GM19035 (cell line): ENCODE results near the gene MOSPD2.

Source experiments
- ATAC-seq: cut with Tn5 transposase; IDR thresholded peaks from one replicate; pipeline ENCODE4 v1.9.1; 2021; ENCODE audit not compliant: unreplicated experiment

The MOSPD2 gene

DNA sequence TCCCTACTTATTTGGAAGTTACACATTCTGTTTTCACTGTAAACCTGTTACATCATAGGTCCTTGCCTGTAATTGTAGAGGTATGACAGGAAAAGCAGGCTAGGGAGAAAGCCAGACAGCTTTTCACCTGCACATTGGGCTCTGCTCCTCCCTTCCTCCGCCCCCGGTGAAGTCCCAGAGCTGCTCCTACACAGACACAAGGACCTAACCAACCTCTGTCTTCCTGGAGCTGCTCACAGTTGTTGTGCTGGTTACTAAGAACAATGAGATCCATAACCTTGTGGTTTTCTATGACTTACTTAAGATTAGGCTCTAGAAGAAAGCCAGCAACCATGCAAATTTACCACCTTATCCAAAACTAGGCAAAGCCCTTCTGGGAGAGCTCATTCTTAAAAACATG lies 40.0 kb downstream of the MOSPD2 start:
- no peak for ATAC-seq

DNA sequence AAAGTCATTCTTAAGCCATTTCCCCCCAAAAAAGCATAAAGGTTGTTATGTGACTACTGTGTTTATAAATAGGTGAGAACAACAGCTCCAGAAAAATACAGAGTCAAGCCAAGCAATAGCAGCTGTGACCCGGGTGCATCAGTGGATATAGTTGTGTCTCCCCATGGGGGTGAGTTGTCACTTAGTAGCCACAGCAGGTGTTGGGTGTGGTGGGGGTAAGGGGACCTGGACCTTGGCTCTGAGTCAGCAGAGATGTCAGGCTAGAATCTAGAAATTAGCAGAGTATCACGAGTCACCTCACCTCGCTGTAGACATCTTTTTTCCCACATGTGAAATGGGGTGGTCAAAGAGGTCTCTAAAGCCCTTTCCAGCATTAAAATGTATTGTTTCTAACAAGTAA lies 42.4 kb downstream of the MOSPD2 start:
- ATAC-seq: no peak

DNA sequence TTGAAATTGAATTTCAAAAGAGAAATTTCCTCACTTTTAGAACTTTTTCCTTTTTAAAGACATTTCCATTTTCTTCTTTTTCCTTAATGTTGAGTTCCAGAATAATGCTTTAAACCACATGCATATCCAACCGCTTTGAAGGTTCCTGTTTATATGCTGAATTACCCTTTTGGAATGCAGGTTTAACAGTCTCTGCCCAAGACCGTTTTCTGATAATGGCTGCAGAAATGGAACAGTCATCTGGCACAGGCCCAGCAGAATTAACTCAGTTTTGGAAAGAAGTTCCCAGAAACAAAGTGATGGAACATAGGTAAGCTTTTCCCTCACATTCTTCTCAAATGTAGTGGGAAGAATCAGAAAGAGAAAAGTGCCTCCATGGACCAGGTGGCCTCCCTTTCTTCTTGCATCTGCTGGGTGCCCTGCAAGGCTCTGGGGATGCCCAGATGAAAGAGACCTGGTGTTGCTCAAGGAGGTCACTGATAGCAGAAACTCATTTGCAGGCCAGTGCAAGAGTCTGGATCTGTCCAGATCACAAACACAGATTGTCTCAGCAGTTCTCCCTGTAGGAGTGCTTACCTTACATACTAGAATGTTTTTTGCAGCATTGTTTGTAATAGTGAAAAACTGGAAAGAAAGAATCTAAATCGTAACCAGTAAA lies 42.9 kb downstream of the MOSPD2 start:
- no peak for ATAC-seq

DNA sequence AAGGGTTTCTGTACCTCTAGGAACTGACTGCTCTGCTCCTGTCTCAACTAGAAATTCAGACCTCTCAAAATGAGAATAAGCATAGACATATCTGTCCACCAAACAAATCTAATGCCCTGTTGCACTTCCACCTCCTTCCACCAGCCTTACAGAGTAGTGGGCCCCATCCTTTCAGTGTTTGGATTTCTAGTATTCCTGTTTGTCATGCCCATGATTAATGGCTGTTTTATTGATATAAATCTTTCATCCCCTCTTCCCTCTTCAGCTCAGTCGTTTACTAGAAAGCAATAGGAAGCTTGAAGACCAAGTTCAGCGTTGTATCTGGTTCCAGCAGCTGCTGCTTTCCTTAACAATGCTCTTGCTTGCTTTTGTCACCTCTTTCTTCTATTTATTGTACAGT lies 46.2 kb downstream of the MOSPD2 start:
- no peak for ATAC-seq

DNA sequence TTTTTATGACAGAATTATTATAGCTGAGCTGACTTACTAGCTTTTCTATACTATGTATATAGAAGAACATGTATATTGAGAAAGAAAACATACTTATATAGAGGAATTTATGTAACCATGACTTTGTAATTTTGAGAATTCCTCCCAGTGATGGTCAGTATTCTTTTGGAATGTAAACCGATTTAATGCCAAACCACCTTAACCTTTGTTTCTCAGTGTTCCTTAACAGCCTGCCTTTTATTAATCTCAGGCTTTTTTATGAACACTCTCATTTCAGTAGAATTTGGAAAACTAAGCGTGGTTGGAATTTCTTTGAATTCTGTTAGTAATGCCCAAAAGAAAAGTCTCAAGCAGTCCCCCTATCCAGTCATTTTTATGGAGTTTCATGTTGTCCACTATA lies 47.0 kb downstream of the MOSPD2 start:
- ATAC-seq: no peak

DNA sequence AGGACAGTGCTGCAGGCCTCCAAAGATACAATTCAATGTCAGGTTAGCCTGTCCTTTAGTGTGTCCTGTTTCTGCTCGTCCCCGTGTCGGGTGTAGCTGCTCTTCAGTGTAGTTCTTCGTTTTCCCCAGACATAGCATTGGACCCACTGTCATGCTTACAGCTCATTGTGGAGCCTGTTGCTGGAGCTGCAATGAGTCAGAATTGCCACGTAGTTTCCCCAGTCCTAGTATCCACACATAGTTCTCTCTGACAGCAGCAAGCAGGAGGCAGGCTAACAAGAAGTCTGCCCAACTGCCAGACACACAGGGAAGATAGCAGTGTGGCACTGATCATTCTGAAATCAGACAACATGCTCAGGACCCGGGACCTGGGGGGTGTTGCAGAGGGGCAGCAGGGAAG lies 49.2 kb downstream of the MOSPD2 start:
- ATAC-seq: no peak

DNA sequence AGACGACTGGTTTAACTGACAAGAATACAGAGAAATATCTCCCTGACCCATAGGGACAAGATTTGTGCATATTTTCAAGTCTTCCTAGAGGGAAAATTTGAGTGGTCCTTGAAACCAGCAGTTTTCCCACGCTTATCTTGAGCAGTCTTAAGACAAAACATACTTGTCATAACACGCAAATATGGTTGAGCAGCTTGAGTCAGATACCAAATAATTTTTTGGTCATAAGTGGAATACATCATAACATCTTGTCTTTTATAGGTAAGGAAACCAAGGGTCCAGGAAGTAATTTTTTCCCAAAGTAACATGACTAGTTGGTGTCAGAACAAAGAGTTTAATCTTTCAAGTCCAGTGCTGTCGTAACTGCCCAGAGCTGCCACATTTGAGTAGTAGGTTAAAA lies 50.5 kb downstream of the MOSPD2 start:
- ATAC-seq: no peak

DNA sequence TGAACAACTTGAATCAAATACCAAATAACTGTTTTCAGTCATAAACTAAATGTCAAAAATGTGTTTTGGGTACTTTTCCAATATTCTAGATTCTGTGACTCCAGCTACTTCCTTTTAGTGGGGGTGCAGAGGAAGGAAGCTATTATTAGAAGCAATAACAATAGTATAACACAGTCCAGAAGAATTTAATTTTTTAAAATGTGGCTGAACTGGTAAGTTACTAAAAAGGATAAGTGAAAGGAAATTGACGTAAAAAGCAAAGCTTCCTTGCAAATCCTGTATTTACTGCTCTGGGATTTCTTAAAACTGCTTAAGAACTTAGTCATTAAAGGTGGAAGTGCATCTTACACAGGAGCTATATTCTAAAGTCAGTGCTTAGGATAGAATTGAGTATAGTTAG lies 53.2 kb downstream of the MOSPD2 start:
- no peak for ATAC-seq

DNA sequence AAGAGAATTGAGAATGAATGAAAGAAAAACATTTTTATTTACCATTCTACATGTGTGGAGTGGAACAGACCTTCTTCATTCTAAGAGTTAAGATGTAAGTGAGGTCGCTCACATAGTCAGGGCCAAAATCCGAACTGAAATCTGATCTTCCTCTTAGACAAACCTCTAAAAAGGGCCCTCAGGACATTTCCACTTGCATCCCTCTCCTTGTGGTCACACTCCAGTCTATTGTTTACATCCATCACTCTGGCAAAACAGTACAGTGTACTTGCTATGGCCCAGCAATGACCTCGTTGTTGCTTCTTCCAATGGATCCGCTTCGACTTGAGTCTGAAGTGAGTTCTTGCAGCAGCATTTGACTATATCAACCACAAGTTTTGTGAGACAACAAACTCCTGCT lies 54.2 kb downstream of the MOSPD2 start:
- no peak for ATAC-seq

DNA sequence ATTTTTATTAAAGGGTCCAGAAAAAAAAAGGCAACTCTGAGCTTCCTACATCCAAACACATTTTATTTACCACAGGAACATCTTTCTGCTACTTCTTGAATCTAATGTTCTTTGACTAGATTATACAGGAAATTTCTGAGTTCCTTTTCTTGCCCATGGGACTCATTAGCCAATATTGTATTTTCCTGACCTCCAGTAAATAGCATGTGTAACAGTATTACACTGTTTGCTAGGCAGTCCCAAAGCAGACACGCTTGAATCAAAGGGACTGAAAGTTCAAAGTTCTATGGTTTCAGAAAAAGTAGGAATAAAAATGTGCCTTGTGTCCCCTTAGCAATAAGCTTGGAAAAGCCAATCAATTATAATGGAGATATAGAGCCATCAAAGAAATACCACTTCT lies 57.4 kb downstream of the MOSPD2 start:
- ATAC-seq: no peak

DNA sequence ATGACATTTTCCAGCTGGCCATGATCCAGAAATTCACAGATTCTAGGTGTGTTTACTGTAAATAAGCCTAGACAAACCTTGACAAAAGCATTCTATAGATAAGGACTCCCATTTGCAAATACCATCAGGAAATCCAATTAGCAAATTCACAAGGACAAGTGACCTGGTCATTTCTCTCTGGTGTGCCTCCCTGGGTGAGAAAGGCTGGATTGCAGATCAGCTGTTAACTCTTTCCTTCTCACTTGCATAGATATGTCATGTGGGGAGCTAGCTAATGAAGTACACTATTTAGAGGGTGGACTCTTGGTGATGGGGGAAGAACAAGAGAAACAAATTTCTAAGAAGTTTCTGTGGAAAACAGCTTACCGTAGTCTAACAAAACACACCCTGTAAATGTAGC lies 58.9 kb downstream of the MOSPD2 start:
- ATAC-seq: no peak

DNA sequence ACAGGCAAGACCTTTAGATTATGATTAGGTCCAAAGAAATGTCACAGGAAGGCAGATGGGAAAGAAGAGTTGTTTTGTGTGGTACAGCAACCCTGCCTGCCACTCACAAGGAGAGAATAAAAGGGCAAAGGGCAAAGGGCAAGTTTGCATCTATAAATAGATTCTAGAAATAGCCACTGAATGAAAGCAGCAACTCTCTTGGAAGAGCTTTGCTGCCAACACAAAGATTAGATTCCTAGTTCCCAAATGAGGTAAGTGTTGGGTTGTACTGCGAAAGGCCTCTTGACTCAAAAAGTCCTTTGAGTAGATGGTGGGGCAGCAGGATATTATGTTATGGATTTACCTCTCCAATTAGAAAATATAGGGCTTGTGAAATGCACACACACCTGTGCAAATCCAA lies 61.2 kb downstream of the MOSPD2 start:
- ATAC-seq: no peak

DNA sequence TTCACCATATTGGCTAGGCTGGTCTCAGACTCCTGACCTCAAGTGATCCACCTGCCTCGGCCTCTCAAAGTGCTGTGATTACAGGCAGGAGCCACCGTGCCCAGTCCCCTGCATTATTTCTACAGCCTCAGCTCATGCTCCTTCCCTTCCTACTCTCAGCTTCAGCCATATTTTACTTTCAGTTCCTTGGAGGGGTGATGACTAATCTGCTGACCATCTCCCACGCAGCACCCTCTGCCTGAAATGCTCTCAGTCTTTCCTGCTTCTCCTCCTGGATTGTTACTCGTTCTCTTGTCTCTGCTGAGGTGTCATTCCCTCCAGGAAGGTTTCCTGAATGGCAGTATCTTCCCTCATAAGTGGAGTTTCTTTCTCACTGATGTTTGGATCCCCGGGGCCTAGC lies 63.3 kb downstream of the MOSPD2 start:
- no peak for ATAC-seq

DNA sequence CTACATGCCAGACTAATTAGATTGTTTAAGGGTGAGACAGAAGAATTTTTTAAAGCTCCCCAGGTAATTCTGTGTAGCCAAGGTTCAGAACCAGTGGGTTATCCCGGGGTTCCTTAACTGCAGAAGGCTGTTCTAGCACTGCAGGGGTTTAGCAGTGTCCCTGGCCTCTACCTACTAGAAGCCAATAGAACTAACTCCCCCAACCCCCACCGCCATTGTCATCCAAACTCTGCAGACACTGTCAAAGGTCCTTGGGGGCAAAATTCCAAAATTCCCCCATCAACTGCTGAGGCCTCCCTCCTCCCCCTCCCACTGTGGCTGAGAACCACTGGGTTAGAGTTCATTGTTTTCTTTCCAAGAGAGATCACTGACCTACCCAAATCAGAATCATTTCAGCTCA lies 66.4 kb downstream of the MOSPD2 start:
- no peak for ATAC-seq

DNA sequence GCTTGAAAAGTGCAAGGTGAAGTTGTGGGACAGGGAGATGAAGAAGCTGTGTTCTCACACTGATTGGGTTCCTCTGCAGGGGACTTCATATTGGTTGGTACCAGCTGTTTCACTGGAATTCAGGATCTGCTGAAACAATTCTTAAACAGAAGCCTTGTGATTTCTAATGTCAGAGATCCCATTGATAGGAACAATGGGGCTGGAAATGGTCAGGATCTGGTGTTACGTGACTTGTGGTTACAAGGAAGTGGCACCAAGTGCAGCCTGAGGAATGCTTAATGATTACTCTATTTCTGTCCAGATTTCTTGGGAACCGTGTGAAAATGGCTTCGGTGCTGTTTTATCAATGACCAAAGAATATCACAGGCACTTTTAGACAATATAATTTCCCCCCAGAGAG lies 68.1 kb downstream of the MOSPD2 start:
- no peak for ATAC-seq

DNA sequence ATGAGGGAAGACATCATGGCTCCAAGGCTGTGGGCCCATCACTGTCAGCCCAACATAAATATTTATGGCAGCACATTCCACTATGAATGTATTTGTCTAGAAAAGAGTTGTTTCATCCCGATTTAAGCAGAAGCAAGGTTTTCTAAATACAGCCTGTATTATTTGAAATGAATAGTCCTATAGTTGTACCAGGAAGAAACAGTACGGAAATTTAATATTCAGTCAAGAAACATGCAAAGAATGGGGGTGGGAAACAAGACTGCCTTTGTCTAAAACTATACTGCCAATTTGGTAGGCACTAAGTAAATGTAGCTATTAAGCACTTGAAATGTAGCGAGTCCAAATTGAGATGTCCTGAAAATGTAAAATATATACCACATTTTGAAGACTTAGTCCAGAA lies 69.1 kb downstream of the MOSPD2 start:
- ATAC-seq: no peak

DNA sequence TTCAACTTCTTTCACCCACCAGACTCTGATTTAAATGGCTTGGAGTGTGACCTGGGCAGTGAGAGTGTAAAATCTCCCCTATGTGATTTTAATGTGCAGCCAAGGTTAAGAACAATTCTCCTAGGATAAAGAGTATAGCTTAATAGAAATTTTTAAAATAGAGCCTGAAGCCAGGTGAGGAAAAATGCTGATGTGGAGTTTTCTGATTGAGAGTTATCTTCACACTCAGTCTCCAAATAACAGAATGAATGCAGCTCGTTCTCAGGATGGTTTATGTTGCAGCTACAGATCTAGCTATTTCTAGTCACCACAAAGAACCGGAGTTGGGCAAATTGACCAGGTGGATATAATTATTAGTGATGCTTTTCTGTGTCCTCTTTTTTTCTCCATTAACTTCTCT lies 70.7 kb downstream of the MOSPD2 start:
- ATAC-seq: no peak

DNA sequence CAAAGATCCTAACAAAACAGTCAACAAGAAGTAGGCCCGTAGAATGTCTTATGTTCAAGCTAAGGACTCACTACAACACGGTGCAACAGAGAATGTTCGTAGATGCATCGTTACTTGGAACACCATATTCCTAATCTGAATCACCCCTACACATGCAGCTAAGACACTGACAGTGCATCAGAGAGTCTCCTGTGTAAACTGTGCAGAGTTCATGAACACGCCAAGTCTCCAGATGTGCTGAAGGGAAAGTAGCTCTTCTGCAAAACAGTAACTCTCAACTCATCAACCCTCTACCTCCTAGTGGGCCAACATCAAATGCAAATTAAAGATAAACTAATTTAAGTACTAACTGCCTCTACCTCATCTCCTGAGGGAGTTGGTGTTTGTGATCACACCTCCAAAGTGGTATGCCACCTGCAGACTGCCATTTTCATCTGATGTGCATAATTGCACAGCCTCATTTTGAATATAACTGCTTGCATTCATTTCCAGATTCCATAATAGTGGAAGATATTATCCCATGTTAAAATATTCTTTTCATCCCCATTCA lies 73.5 kb downstream of the MOSPD2 start:
- no peak for ATAC-seq

DNA sequence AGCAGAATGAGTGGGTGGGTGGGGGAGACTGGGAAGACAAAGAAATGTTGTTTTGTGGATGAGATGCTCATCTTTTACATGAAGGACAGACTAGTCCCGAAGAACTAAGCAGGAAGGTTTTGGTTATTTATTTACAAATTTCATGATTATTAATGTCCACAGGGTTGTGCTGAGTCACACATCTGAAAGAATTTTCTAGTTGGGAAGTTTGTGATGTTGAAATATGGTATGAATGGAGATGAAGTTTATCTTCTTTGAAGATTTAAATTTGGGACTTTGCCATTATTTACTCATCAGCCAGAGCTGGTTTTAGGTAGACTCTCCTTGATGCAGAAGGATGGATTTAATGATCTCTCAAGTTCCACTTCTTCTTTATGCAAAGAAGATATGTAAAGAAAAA lies 75.5 kb downstream of the MOSPD2 start:
- ATAC-seq: no peak

DNA sequence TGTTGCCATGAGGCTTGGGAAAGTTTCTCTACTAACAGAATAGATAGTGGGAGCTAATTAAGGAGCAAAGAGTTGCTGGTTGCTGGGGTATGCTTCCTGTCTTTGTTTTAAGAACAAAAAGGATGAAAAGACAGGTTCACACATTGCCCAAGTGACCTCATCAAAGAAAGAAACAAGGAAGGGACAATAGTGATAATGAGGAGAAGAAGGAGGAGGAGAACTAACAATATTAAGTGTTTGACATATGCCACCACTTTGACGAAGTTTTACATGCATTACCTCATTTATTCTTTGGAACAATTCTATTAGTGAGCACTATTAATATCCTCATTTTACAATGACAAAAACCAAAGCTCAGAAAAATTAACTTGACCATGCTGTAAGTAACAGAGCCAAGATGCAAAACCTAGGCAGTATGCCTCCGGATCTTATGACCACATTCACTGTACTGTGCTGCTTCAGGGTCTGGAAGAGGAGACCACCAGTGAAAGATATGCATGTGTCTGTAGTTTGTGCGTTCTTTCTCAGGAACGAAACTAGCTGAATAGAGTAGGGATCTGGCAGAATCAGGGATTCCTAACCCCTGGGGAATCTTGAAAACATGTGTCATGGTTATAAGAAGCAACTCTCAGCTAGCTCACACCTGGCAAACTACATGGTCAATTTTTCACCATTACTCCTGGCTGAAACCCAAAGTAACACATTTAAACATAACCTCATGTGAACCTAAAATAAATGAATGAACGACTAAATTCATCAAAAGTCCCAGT lies 83.8 kb downstream of the MOSPD2 start:
- ATAC-seq: no peak

DNA sequence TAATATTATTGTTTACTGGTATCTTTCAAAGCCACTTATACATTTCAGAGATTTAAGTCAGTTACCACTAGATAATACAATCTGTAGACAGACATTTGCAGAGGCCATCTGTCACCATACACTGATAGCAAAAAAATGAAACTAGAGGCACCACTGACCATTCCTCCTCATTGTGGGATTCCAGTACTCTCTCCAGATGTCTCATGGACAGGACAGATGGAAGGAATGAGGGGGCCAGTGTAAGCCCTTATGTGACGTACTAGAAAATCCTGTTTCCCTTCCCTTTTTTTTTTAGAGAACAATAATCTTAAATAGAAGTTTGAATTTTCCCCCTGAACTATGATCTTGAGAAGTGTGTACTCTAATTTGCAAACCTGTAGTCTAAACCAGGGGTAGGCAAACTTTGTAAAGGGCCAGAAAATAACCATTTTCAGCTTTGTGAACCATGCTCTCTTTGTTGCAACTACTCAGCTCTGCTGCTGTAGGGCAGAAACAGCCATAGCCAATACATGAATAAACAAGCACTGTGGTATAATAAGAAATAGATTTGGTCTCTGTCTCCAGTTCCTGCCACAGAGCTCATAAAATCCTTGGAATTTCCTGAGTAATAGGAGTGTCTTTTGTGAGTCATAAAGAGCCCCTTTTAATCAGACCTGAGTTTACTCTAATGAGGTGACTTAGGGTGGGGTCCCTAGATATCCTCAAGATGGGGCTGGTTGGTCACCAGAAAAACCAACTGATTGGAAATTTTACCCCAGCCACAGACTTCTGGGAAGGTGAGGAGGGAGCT lies 90.4 kb downstream of the MOSPD2 start:
- ATAC-seq: no peak

DNA sequence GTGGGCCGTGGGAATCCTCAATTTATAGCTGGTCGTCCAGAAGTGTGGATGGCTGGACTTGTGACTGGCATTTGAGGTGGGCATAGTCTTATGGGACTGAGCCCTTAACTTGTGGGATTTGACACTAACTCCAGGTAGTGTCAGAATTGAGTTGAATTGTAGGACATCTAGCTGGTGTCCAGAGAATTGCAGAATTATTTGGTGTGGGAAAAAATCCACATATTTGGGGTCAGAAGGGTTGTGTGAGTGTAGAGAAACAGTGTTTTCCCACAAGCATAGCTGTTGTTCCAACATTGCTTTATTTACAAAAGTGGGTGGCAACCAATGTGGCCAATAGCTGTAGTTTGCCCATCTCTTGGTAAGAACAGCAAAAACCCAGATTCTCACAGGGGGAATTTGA lies 91.3 kb downstream of the MOSPD2 start:
- ATAC-seq: no peak
